WTC11 (cell line): ENCODE results near the gene SYNGR3. TPM values are rescaled to one million over a fixed set of nuclear protein-coding genes. Genes with fewer than 3 reads are reported as not detected.
A peak's percentile ranks its signal among the peaks of the same experiment; 100 is the strongest.

Source experiments
- ATAC-seq: fragments of 200-7000 bp; cut with Tn5 transposase; 2 replicates; pipeline ENCODE4 v1.10.0; 2021; ENCODE audit warnings: mild to moderate bottlenecking, moderate library complexity
- CTCF ChIA-PET: fragments of 300-600 bp; sonication (Branson Sonifier 250); formaldehyde crosslinking; loops from one replicate; lab custom pipeline; 2021; ENCODE audit warnings: antibody characterized with exemption; lab: Charles Lee
- POLR2A ChIA-PET: fragments of 350-600 bp; sonication (Branson Sonifier 250); formaldehyde crosslinking; loops from one replicate; lab custom pipeline; 2021; ENCODE audit warnings: antibody characterized with exemption; lab: Charles Lee
- DNase-seq: peaks from one replicate; pipeline ENCODE4 v3.0.0; 2021; ENCODE audit warnings: low spot score
- H3K27ac Mint-ChIP-seq: 2 replicates; pipeline ENCODE4 v1.8.0; 2021; ENCODE audit warnings: mixed read lengths
- H3K27me3 Mint-ChIP-seq: 2 replicates; pipeline ENCODE4 v1.8.0; 2021; ENCODE audit warnings: low read depth, mild to moderate bottlenecking, moderate library complexity, mixed read lengths
- H3K36me3 Mint-ChIP-seq: 2 replicates; pipeline ENCODE4 v1.8.0; 2021; ENCODE audit warnings: mixed read lengths
- H3K4me1 Mint-ChIP-seq: 2 replicates; pipeline ENCODE4 v1.8.0; 2022; ENCODE audit warnings: mixed read lengths
- H3K4me3 Mint-ChIP-seq: 2 replicates; pipeline ENCODE4 v1.8.0; 2021; ENCODE audit warnings: mild to moderate bottlenecking, moderate library complexity, mixed read lengths
- H3K9me3 Mint-ChIP-seq: 2 replicates; pipeline ENCODE4 v1.8.0; 2021; ENCODE audit warnings: mixed read lengths
- ATF1 ChIP-seq: sonication (generic); formaldehyde crosslinking; IDR thresholded peaks from 2 replicates; pipeline ENCODE4 v1.8.1; 2023; ENCODE audit warnings: mild to moderate bottlenecking, moderate library complexity, missing genetic modification reagents
- CREB1 ChIP-seq: sonication (generic); formaldehyde crosslinking; IDR thresholded peaks from 2 replicates; pipeline ENCODE4 v1.8.0; 2023; ENCODE audit warnings: mild to moderate bottlenecking, missing genetic modification reagents
- CREM ChIP-seq: sonication (generic); formaldehyde crosslinking; IDR thresholded peaks from 2 replicates; pipeline ENCODE4 v1.8.1; 2022; ENCODE audit warnings: mild to moderate bottlenecking, missing genetic modification reagents, moderate library complexity
- ELF4 ChIP-seq: sonication (generic); formaldehyde crosslinking; IDR thresholded peaks from 2 replicates; pipeline ENCODE4 v1.8.1; 2022; ENCODE audit warnings: low read depth, mild to moderate bottlenecking, moderate library complexity, missing genetic modification reagents
- ESRRA ChIP-seq: sonication (generic); formaldehyde crosslinking; IDR thresholded peaks from 2 replicates; pipeline ENCODE4 v1.8.1; 2022; ENCODE audit warnings: mild to moderate bottlenecking, missing genetic modification reagents, borderline replicate concordance
- FOXP1 ChIP-seq: sonication (generic); formaldehyde crosslinking; IDR thresholded peaks from 2 replicates; pipeline ENCODE4 v1.8.0; 2022; ENCODE audit warnings: missing genetic modification reagents, mild to moderate bottlenecking, moderate library complexity, borderline replicate concordance
- GABPB1 ChIP-seq: sonication (generic); formaldehyde crosslinking; IDR thresholded peaks from 2 replicates; pipeline ENCODE4 v1.8.1; 2023; ENCODE audit warnings: mild to moderate bottlenecking, missing genetic modification reagents
- HMGA2 ChIP-seq: fragments of 250-450 bp; sonication (Bioruptor Pico); IDR thresholded peaks from 2 replicates; pipeline ENCODE4 v1.4.0; 2021; ENCODE audit warnings: mild to moderate bottlenecking, moderate library complexity
- JAZF1 ChIP-seq: fragments of 250-450 bp; sonication (Bioruptor Pico); IDR thresholded peaks from 2 replicates; pipeline ENCODE4 v1.9.0; 2021; ENCODE audit warnings: moderate library complexity, mild to moderate bottlenecking, inconsistent platforms
- NR1H2 ChIP-seq: sonication (generic); formaldehyde crosslinking; IDR thresholded peaks from 2 replicates; pipeline ENCODE4 v1.9.0; 2021; ENCODE audit warnings: mild to moderate bottlenecking, moderate library complexity, missing genetic modification reagents
- RELA ChIP-seq: sonication (generic); formaldehyde crosslinking; IDR thresholded peaks from 2 replicates; pipeline ENCODE4 v1.8.1; 2022; ENCODE audit warnings: missing genetic modification reagents, mild to moderate bottlenecking, borderline replicate concordance
- RORB ChIP-seq: fragments of 250-450 bp; sonication (Bioruptor Pico); IDR thresholded peaks from 2 replicates; pipeline ENCODE4 v1.9.0; 2021; ENCODE audit warnings: mild to moderate bottlenecking
- SP1 ChIP-seq: sonication (generic); formaldehyde crosslinking; conservative IDR thresholded peaks from 2 replicates; pipeline ENCODE4 v1.8.1; 2022; ENCODE audit warnings: missing genetic modification reagents
- ZNF121 ChIP-seq: sonication (generic); formaldehyde crosslinking; IDR thresholded peaks from 2 replicates; pipeline ENCODE4 v1.8.0; 2023; ENCODE audit warnings: missing genetic modification reagents
- ZNF416 ChIP-seq: fragments of 250-450 bp; sonication (Bioruptor Pico); IDR thresholded peaks from 2 replicates; pipeline ENCODE4 v1.9.0; 2021; ENCODE audit warnings: mild to moderate bottlenecking, inconsistent platforms
- total RNA-seq: library from RNA; stranded (reverse); gene quantifications from 3 replicates; pipeline ENCODE4 v1.2.3, GENCODE V29; 2021
- TF ChIP-seq, protein P1 (sequence below): fragments of 250-450 bp; sonication (Bioruptor Pico); IDR thresholded peaks from 2 replicates; pipeline ENCODE4 v1.9.0; 2021; ENCODE audit warnings: mild to moderate bottlenecking
- TF ChIP-seq, protein P2 (sequence below): sonication (generic); formaldehyde crosslinking; IDR thresholded peaks from 2 replicates; pipeline ENCODE4 v1.8.1; 2023; ENCODE audit warnings: mild to moderate bottlenecking, missing genetic modification reagents, borderline replicate concordance
- TF ChIP-seq, protein P3 (sequence below): sonication (generic); formaldehyde crosslinking; conservative IDR thresholded peaks from 2 replicates; pipeline ENCODE4 v1.8.1; 2023; ENCODE audit warnings: mild to moderate bottlenecking, low read depth, missing genetic modification reagents, moderate library complexity
- TF ChIP-seq, protein P4 (sequence below): sonication (generic); formaldehyde crosslinking; IDR thresholded peaks from 2 replicates; pipeline ENCODE4 v1.8.1; 2023; ENCODE audit warnings: mild to moderate bottlenecking, missing genetic modification reagents, moderate library complexity

SYNGR3 gene
- total RNA-seq, 1 experiment from 2014 or later, result 41.5 TPM

GRCh38 chr16:1990351-1991134 is 773 bp downstream of the SYNGR3 start (continued):
- TF ChIP-seq, protein P1, sequence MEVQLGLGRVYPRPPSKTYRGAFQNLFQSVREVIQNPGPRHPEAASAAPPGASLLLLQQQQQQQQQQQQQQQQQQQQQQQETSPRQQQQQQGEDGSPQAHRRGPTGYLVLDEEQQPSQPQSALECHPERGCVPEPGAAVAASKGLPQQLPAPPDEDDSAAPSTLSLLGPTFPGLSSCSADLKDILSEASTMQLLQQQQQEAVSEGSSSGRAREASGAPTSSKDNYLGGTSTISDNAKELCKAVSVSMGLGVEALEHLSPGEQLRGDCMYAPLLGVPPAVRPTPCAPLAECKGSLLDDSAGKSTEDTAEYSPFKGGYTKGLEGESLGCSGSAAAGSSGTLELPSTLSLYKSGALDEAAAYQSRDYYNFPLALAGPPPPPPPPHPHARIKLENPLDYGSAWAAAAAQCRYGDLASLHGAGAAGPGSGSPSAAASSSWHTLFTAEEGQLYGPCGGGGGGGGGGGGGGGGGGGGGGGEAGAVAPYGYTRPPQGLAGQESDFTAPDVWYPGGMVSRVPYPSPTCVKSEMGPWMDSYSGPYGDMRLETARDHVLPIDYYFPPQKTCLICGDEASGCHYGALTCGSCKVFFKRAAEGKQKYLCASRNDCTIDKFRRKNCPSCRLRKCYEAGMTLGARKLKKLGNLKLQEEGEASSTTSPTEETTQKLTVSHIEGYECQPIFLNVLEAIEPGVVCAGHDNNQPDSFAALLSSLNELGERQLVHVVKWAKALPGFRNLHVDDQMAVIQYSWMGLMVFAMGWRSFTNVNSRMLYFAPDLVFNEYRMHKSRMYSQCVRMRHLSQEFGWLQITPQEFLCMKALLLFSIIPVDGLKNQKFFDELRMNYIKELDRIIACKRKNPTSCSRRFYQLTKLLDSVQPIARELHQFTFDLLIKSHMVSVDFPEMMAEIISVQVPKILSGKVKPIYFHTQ (CRISPR knock-in tag), result no peak
- TF ChIP-seq, protein P2, sequence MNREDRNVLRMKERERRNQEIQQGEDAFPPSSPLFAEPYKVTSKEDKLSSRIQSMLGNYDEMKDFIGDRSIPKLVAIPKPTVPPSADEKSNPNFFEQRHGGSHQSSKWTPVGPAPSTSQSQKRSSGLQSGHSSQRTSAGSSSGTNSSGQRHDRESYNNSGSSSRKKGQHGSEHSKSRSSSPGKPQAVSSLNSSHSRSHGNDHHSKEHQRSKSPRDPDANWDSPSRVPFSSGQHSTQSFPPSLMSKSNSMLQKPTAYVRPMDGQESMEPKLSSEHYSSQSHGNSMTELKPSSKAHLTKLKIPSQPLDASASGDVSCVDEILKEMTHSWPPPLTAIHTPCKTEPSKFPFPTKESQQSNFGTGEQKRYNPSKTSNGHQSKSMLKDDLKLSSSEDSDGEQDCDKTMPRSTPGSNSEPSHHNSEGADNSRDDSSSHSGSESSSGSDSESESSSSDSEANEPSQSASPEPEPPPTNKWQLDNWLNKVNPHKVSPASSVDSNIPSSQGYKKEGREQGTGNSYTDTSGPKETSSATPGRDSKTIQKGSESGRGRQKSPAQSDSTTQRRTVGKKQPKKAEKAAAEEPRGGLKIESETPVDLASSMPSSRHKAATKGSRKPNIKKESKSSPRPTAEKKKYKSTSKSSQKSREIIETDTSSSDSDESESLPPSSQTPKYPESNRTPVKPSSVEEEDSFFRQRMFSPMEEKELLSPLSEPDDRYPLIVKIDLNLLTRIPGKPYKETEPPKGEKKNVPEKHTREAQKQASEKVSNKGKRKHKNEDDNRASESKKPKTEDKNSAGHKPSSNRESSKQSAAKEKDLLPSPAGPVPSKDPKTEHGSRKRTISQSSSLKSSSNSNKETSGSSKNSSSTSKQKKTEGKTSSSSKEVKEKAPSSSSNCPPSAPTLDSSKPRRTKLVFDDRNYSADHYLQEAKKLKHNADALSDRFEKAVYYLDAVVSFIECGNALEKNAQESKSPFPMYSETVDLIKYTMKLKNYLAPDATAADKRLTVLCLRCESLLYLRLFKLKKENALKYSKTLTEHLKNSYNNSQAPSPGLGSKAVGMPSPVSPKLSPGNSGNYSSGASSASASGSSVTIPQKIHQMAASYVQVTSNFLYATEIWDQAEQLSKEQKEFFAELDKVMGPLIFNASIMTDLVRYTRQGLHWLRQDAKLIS, result no peak
- TF ChIP-seq ATF1, result no peak
- TF ChIP-seq, all 79 proteins: peak for 9

- H3K27ac Mint-ChIP-seq, result peak overlapping the region; percentile 48; the same call in 1 of the 2 replicates
- no peaks in the 10 kb centered on the region for H3K9me3 Mint-ChIP-seq
- ATAC-seq, result no peak
- no peak for DNase-seq
- peaks cover 17% of the 10 kb centered on the region for H3K4me1 Mint-ChIP-seq
- peaks cover 5% of the 10 kb centered on the region; the same call in 1 of the 2 replicates for H3K36me3 Mint-ChIP-seq
- no peak for TF ChIP-seq ZNF121 (CRISPR knock-in tag)
- TF ChIP-seq SP1 (CRISPR knock-in tag), result no peak
- TF ChIP-seq CREM (CRISPR knock-in tag), result no peak
- TF ChIP-seq, protein P3, sequence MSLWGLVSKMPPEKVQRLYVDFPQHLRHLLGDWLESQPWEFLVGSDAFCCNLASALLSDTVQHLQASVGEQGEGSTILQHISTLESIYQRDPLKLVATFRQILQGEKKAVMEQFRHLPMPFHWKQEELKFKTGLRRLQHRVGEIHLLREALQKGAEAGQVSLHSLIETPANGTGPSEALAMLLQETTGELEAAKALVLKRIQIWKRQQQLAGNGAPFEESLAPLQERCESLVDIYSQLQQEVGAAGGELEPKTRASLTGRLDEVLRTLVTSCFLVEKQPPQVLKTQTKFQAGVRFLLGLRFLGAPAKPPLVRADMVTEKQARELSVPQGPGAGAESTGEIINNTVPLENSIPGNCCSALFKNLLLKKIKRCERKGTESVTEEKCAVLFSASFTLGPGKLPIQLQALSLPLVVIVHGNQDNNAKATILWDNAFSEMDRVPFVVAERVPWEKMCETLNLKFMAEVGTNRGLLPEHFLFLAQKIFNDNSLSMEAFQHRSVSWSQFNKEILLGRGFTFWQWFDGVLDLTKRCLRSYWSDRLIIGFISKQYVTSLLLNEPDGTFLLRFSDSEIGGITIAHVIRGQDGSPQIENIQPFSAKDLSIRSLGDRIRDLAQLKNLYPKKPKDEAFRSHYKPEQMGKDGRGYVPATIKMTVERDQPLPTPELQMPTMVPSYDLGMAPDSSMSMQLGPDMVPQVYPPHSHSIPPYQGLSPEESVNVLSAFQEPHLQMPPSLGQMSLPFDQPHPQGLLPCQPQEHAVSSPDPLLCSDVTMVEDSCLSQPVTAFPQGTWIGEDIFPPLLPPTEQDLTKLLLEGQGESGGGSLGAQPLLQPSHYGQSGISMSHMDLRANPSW (CRISPR knock-in tag), result no peak
- TF ChIP-seq JAZF1 (CRISPR knock-in tag), result no peak
- no peak for TF ChIP-seq FOXP1
- TF ChIP-seq ZNF416 (CRISPR knock-in tag), result no peak
- peak overlapping the region; percentile 76 for H3K4me3 Mint-ChIP-seq
- peaks cover 24% of the 10 kb centered on the region for H3K27me3 Mint-ChIP-seq
- POLR2A ChIA-PET, result interaction anchor here (0.6 to 1.1 kb wide), 2 partner anchors 20 to 48 kb away, joined by 3 to 4 read pairs; partner anchors contain the start of gene MSRB1
- CTCF ChIA-PET, result interaction anchor here (0.9 to 6.4 kb wide), 7 partner anchors 9 to 204 kb away, joined by 3 to 59 read pairs (median 5); no protein-coding TSS in a partner anchor
Measured at GRCh38 chr16:1991135-1991551, 1.4 kb downstream of the SYNGR3 start.

GRCh38 chr16:1991588-1991947 is 1.8 kb downstream of the SYNGR3 start:
- DNase-seq (no peak), ATAC-seq (no peak)
- Mint-ChIP-seq H3K4me1 (peaks cover 17% of the 10 kb centered on the region), H3K9me3 (no peaks in the 10 kb centered on the region), H3K36me3 (peaks cover under 1% of the 10 kb centered on the region; the same call in 1 of the 2 replicates), H3K4me3 (peak overlapping the region; percentile 76), H3K27me3 (peaks cover 24% of the 10 kb centered on the region), H3K27ac (peak overlapping the region; percentile 48; the same call in 1 of the 2 replicates)
- TF ChIP-seq RELA (CRISPR knock-in tag), result no peak
- TF ChIP-seq RORB (CRISPR knock-in tag), result no peak
- TF ChIP-seq, protein P1 (CRISPR knock-in tag), result no peak
- no peak for TF ChIP-seq HMGA2 (CRISPR knock-in tag)
- TF ChIP-seq NR1H2 (CRISPR knock-in tag), result no peak
- TF ChIP-seq ELF4 (CRISPR knock-in tag), result no peak
- TF ChIP-seq, protein P4, sequence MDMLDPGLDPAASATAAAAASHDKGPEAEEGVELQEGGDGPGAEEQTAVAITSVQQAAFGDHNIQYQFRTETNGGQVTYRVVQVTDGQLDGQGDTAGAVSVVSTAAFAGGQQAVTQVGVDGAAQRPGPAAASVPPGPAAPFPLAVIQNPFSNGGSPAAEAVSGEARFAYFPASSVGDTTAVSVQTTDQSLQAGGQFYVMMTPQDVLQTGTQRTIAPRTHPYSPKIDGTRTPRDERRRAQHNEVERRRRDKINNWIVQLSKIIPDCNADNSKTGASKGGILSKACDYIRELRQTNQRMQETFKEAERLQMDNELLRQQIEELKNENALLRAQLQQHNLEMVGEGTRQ (CRISPR knock-in tag), result no peak
- no peak for TF ChIP-seq ESRRA
- no peak for TF ChIP-seq ATF1
- no peak for TF ChIP-seq GABPB1 (CRISPR knock-in tag)
- no peak for TF ChIP-seq CREB1 (CRISPR knock-in tag)
- ChIA-PET CTCF (interaction anchor here (0.5 to 6.4 kb wide), 14 partner anchors 10 to 1208 kb away, joined by 3 to 59 read pairs (median 5); partner anchors contain the start of genes NTHL1 and TSC2), POLR2A (interaction anchor here (0.7 to 1.7 kb wide), 6 partner anchors 13 to 164 kb away, joined by 3 to 13 read pairs (median 4); partner anchors contain the start of genes MSRB1, RPS2, TBL3 and TRAF7)
